ENCODE measurements around the gene PDPN.

GRCh38 chr1:13620825-13621224 is 37.2 kb downstream of the PDPN start:
- TF ChIP-seq, protein P1, sequence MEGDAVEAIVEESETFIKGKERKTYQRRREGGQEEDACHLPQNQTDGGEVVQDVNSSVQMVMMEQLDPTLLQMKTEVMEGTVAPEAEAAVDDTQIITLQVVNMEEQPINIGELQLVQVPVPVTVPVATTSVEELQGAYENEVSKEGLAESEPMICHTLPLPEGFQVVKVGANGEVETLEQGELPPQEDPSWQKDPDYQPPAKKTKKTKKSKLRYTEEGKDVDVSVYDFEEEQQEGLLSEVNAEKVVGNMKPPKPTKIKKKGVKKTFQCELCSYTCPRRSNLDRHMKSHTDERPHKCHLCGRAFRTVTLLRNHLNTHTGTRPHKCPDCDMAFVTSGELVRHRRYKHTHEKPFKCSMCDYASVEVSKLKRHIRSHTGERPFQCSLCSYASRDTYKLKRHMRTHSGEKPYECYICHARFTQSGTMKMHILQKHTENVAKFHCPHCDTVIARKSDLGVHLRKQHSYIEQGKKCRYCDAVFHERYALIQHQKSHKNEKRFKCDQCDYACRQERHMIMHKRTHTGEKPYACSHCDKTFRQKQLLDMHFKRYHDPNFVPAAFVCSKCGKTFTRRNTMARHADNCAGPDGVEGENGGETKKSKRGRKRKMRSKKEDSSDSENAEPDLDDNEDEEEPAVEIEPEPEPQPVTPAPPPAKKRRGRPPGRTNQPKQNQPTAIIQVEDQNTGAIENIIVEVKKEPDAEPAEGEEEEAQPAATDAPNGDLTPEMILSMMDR (IDR thresholded peaks at IDR 0.05), result no peak
- TF ChIP-seq POLR2A (IDR thresholded peaks at IDR 0.05) (no peak), POLR2AphosphoS5 (IDR thresholded peaks at IDR 0.05; ENCODE audit: insufficient read depth in 1 of 2, low read depth in 1 of 2) (no peak)

All from vagina (tissue), 2 donors.